PC-3 (cell line): ENCODE measurements around the gene UBXN11. TPM values are rescaled to one million over a fixed set of nuclear protein-coding genes. Genes with fewer than 3 reads are reported as not detected.

ENCODE experiments used
- ATAC-seq: fragments of 200-7000 bp; cut with Tn5 transposase; 2 replicates; pipeline ENCODE4 v1.9.1; 2020; ENCODE audit warnings: mild to moderate bottlenecking, moderate library complexity
- BruUV-seq: library from RNA; stranded (reverse); fragments of 400-500 nt; replicated peaks from 2 replicates; lab custom pipeline; 2021; lab: Mats Ljungman, UMichigan
- CTCF ChIA-PET: fragments of 300-600 bp; sonication (Branson Sonifier 250); formaldehyde crosslinking; loops from one replicate; lab custom pipeline; 2022; ENCODE audit warnings: antibody characterized with exemption; lab: Charles Lee
- POLR2A ChIA-PET: fragments of 300-600 bp; sonication (Branson Sonifier 250); formaldehyde crosslinking; loops from one replicate; lab custom pipeline; 2022; ENCODE audit warnings: antibody characterized with exemption; ENCODE audit not compliant: unreplicated experiment; lab: Charles Lee
- DNase-seq: peaks from one replicate; pipeline ENCODE4 v3.0.0-alpha.2; 2015
- H2AFZ ChIP-seq: fragments of 300-600 bp; sonication (generic); 2 replicates; pipeline ENCODE4 v1.6.0; 2016; ENCODE audit warnings: antibody characterized with exemption, low read length
- H3F3A ChIP-seq: fragments of 300-600 bp; sonication (generic); one replicate; pipeline ENCODE4 v1.6.0; 2017; ENCODE audit warnings: antibody characterized with exemption, low read length, control low read depth, mild to moderate bottlenecking; ENCODE audit not compliant: unreplicated experiment
- H3K27ac ChIP-seq: fragments of 300-600 bp; sonication (generic); 2 replicates; pipeline ENCODE4 v1.5.1; 2016; ENCODE audit warnings: mild to moderate bottlenecking, low read length
- H3K27me3 ChIP-seq: fragments of 300-600 bp; sonication (generic); 2 replicates; pipeline ENCODE4 v1.6.1; 2016; ENCODE audit warnings: low read length, mixed read lengths
- H3K36me3 ChIP-seq: fragments of 300-600 bp; sonication (generic); 2 replicates; pipeline ENCODE4 v1.6.1; 2016; ENCODE audit warnings: low read depth, mixed run types, low read length, mixed read lengths
- H3K4me1 ChIP-seq: fragments of 300-600 bp; sonication (generic); 2 replicates; pipeline ENCODE4 v1.5.1; 2016; ENCODE audit warnings: low read length; ENCODE audit not compliant: insufficient read depth
- H3K4me2 ChIP-seq: fragments of 300-600 bp; sonication (generic); 2 replicates; pipeline ENCODE4 v1.6.0; 2016; ENCODE audit warnings: low read length
- H3K4me3 ChIP-seq: fragments of 300-600 bp; sonication (generic); 2 replicates; pipeline ENCODE4 v1.5.1; 2016; ENCODE audit warnings: mild to moderate bottlenecking, low read length, mixed read lengths
- H3K79me2 ChIP-seq: fragments of 300-600 bp; sonication (generic); 2 replicates; pipeline ENCODE4 v1.6.1; 2017; ENCODE audit warnings: low read length, mixed read lengths
- H3K9ac ChIP-seq: fragments of 300-600 bp; sonication (generic); 2 replicates; pipeline ENCODE4 v1.6.0; 2016; ENCODE audit warnings: mild to moderate bottlenecking, low read length
- H3K9me2 ChIP-seq: fragments of 300-600 bp; sonication (generic); replicated peaks from 2 replicates; pipeline ENCODE4 v1.6.1; 2016; ENCODE audit warnings: mixed run types, low read length, mixed read lengths
- H3K9me3 ChIP-seq: fragments of 300-600 bp; sonication (generic); 2 replicates; pipeline ENCODE4 v1.6.1; 2016; ENCODE audit warnings: low read length, mixed read lengths
- H4K20me1 ChIP-seq: fragments of 300-600 bp; sonication (generic); 2 replicates; pipeline ENCODE4 v1.6.1; 2016; ENCODE audit warnings: low read length, mixed read lengths
- CTCF ChIP-seq: fragments of 300-600 bp; sonication (generic); conservative IDR thresholded peaks from 2 replicates; pipeline ENCODE4 v1.5.1; 2017; ENCODE audit warnings: antibody characterized with exemption, low read depth, mild to moderate bottlenecking, low read length
- EZH2 ChIP-seq: fragments of 300-600 bp; sonication (generic); IDR thresholded peaks from one replicate; pipeline ENCODE4 v1.6.1; 2017; ENCODE audit warnings: antibody characterized with exemption, mild to moderate bottlenecking, low read length; ENCODE audit not compliant: unreplicated experiment
- EZH2phosphoT487 ChIP-seq: fragments of 300-600 bp; sonication (generic); IDR thresholded peaks from 2 replicates; pipeline ENCODE4 v1.6.1; 2018; ENCODE audit warnings: mild to moderate bottlenecking, antibody characterized with exemption, low read length, borderline replicate concordance
- intact Hi-C: fragments of 100-400 bp; cut with micrococcal nuclease; formaldehyde crosslinking; loops from 2 replicates; pipeline ENCODE4 v1.9.0; 2023
- total RNA-seq: library from RNA; depleted of rRNA; stranded (reverse); fragments of >200 nt; gene quantifications from 2 replicates; pipeline ENCODE4 v1.2.3, GENCODE V29; 2014

Gene UBXN11
- total RNA-seq, 1 experiment from 2014 or later: 19.4 TPM

DNA sequence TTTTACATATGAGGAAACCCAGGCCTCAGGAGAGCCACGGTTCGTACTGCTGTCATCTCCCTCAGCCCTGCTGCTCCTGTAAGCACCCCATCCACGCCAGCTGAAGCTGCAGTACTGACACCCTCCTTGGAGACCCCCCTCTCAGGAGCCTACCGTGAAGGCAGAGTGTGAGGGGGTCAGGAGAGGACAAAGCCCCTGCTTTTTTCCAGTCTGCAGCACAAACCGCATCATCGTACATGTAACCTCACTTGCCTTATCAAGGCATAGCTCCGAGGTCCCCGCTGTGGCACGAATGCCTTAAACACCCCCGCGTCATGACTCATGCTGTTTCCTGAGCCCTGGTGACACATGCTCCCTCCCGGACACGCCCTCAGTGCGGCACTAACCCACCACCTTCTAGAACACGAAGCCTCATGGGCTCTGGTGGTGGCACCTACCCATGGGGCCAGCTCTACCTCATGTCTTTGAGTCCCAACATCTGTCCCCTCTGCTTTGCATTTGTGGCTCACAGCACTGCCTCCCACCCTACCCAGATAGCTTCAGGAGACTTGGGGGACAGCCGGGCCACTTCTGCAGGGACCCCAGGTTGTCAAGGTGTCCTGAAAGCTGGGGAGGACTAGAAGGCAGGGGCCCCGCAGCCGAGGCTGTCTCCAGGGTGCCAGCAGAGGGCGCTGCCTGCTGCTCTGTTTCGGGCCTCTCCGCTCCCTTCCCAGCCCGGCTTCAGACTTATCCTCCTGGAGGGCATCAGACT is 21.7 kb downstream of the UBXN11 start:
- H3K9ac ChIP-seq: peak overlapping the region; percentile 45
- H4K20me1 ChIP-seq: peaks cover 9% of the 10 kb centered on the region; the same call in 1 of the 2 replicates
- CTCF ChIA-PET: interaction anchor here (0.9 to 1.2 kb wide), 4 partner anchors 18 to 65 kb away, joined by 3 to 4 read pairs (median 3); no protein-coding TSS in a partner anchor
- intact Hi-C loops: loop anchor here (2.0 kb wide), 1 partner anchor 36 kb away; no protein-coding TSS in a partner anchor
- H3K4me2 ChIP-seq: peak overlapping the region; percentile 63
- peak overlapping the region; percentile 77 for H3K27ac ChIP-seq
- BruUV-seq: no TSS peak
- H2AFZ ChIP-seq: no peak overlapping the region
- H3K36me3 ChIP-seq: peaks cover 11% of the 10 kb centered on the region; the same call in 1 of the 2 replicates
- H3K4me3 ChIP-seq: no peak overlapping the region
- no peaks in the 10 kb centered on the region for H3K9me2 ChIP-seq
- no peaks in the 10 kb centered on the region for H3K9me3 ChIP-seq
- DNase-seq (peak; percentile 97), ATAC-seq (peak; percentile 57)
- POLR2A ChIA-PET: interaction anchor here (0.5 kb wide), 1 partner anchor 183 kb away, joined by 3 read pairs; no protein-coding TSS in a partner anchor
- no peaks in the 10 kb centered on the region for H3K27me3 ChIP-seq
- TF ChIP-seq EZH2phosphoT487: no peak
- TF ChIP-seq EZH2: no peak
- peak; percentile 67 for TF ChIP-seq CTCF
- H3F3A ChIP-seq: no peaks in the 10 kb centered on the region
- H3K4me1 ChIP-seq: peaks cover 40% of the 10 kb centered on the region
- peaks cover 27% of the 10 kb centered on the region for H3K79me2 ChIP-seq

DNA sequence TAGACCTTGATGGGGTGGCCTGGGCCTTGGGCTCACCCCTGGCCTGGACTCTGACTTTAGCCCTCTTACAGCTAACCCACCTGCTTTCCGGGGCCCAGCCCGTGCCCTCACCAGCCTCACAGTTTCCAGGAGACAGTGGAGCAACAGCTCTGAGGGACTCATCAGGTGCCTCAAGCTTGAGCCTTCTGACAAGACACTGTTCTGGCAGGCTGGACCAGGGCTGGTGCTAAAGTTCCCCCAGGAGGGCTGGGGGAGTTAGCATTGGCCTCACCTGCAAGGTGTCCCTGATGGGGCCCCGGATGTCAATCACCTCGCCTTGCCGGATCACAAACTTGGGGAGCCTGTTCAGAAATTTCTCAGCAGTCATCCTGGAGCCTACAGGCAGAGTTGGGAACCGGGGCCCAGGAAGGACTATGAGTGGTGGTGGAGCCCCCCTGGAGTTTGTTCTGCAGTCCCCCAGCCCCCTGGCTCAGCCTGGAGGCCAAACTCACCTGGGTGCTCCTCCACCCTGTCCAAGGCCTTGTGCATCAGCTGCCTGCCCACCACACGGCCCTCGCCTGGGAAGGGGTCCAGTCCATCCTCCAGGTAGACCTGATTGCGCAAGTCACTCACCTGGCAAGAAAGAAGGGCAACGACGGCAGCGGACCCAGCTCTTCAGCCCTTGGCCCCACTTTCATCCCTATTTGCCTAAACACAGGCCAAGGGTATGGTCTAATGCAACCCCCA is 22.4 kb downstream of the UBXN11 start:
- Histone ChIP-seq H3K27ac (peak overlapping the region; percentile 77), H3K4me2 (peak overlapping the region; percentile 63), H3K9me2 (no peaks in the 10 kb centered on the region), H3K9me3 (no peaks in the 10 kb centered on the region), H4K20me1 (peaks cover 9% of the 10 kb centered on the region; the same call in 1 of the 2 replicates), H3K9ac (no peak overlapping the region), H3K36me3 (peaks cover 11% of the 10 kb centered on the region; the same call in 1 of the 2 replicates), H3K4me3 (no peak overlapping the region), H3K79me2 (peaks cover 34% of the 10 kb centered on the region), H3K4me1 (peaks cover 47% of the 10 kb centered on the region), H3F3A (peaks cover 5% of the 10 kb centered on the region), H3K27me3 (no peaks in the 10 kb centered on the region), H2AFZ (no peak overlapping the region)
- ChIA-PET CTCF (interaction anchor here (0.9 to 1.2 kb wide), 4 partner anchors 19 to 65 kb away, joined by 3 to 4 read pairs (median 3); no protein-coding TSS in a partner anchor), POLR2A (interaction anchor here (0.5 kb wide), 1 partner anchor 713 kb away, joined by 5 read pairs; no protein-coding TSS in a partner anchor)
- no peak for DNase-seq
- TF ChIP-seq EZH2phosphoT487 (no peak), CTCF (no peak), EZH2 (no peak)
- intact Hi-C loops: loop anchor here (2.0 kb wide), 1 partner anchor 37 kb away; no protein-coding TSS in a partner anchor
- ATAC-seq: no peak
- BruUV-seq: TSS peak; percentile 4
